A549 treated with RU486 at 1 μM for 4 hours (cell line): Measurements from ENCODE around the gene DCAF15. TPM values are rescaled to one million over a fixed set of nuclear protein-coding genes. Genes with fewer than 3 reads are reported as not detected.

ENCODE experiments used
- total RNA-seq: library from RNA; stranded (reverse); fragments of 200-300 nt; extraction: Qiagen RNA extraction; gene quantifications from 5 replicates; pipeline ENCODE4 v1.2.3, GENCODE V29; 2022; ENCODE audit warnings: low read depth

DCAF15 gene, protein sequence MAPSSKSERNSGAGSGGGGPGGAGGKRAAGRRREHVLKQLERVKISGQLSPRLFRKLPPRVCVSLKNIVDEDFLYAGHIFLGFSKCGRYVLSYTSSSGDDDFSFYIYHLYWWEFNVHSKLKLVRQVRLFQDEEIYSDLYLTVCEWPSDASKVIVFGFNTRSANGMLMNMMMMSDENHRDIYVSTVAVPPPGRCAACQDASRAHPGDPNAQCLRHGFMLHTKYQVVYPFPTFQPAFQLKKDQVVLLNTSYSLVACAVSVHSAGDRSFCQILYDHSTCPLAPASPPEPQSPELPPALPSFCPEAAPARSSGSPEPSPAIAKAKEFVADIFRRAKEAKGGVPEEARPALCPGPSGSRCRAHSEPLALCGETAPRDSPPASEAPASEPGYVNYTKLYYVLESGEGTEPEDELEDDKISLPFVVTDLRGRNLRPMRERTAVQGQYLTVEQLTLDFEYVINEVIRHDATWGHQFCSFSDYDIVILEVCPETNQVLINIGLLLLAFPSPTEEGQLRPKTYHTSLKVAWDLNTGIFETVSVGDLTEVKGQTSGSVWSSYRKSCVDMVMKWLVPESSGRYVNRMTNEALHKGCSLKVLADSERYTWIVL
- 13.5 to 21.8 TPM (median 19.8 TPM) in 5 replicates for total RNA-seq

DNA sequence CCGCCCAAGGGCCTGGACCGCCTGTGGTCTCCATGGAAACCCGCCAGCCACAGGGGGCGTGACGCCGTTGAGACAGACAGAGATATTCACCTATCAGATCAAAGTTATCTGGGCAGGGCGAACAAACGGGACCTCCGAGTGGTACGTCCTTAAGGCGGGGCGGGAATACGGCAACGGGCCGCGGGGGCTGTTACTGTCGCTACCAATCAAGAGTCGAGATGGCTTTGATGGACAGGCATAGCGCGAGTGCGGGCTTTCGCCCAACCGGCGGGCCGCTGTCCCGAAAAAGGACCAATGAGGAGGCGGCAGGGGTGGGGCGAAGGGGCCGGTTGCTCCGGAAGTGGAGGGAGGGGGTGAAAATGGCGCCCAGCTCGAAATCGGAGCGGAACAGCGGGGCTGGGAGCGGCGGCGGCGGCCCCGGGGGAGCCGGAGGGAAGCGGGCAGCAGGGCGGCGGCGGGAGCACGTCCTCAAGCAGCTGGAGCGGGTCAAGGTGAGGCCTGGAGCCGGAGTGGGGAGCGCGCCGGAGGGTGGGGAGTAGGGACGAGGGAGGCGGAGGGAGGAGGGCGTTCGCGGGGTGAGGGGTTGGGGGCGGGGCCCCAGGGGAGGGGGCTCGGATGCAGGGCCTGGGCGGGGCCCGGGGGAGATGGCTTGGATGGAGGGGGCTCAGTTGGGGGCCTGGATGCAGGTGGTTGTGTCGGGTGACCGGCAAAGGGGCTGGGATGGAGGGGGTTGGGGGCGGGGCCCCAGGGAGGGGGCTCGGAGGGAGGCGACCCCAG, at the start of gene DCAF15:
Gene DCAF15 (plus strand): TSS at position 356 of the 777 bp plus-strand sequence. CDS start 4 bp downstream, at position 360.

DNA sequence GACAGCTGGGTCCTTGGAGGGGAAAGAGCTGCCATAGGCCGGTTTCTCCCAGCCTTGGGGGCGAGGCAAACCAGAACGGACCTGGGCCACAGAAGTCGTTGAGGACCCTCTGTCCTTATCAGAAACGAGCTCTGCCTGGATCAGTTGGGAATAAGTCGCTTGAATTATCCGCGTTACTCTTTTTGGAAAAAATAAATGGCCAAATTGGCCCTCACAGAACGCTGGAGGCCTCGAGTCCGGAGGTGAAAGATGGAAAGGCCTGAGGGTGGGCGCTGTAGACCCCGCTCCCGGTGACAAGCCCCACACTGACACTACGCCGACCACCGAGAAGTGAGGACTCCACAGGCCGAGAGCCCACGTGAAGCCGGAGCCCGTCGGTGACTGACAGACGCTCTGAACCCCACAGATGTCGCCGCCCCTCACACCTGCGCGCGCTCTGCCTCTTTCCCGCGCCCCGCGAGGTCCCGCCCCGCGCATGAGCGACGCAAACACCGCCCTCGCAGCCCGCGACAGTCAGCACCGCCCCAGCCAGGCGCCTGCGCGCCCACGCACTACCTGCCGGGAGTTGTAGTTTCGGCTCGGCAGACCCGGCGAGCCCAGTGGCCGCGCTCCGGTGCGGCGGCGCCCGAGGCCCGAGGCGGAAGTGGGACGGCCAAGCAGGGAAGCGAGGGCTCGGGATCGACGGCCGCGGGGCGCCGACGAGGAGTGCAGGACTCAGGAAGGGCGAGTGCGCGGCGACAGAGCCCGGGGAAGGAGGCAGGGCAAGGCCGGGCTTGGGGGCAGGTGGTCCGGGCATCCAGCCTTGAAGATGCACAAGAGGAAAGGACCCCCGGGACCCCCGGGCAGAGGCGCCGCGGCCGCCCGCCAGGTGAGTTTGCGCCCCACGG, 46.4 kb upstream of the DCAF15 start, which contains the start of the genes BRME1 and CC2D1A:
Gene BRME1 (minus strand): TSS at position 484 of the 887 bp plus-strand sequence. CDS start 1,225 bp downstream, outside the sequence.
Gene CC2D1A (plus strand): TSS at position 568 of the 887 bp plus-strand sequence. CDS start 241 bp downstream, at position 809.

DNA sequence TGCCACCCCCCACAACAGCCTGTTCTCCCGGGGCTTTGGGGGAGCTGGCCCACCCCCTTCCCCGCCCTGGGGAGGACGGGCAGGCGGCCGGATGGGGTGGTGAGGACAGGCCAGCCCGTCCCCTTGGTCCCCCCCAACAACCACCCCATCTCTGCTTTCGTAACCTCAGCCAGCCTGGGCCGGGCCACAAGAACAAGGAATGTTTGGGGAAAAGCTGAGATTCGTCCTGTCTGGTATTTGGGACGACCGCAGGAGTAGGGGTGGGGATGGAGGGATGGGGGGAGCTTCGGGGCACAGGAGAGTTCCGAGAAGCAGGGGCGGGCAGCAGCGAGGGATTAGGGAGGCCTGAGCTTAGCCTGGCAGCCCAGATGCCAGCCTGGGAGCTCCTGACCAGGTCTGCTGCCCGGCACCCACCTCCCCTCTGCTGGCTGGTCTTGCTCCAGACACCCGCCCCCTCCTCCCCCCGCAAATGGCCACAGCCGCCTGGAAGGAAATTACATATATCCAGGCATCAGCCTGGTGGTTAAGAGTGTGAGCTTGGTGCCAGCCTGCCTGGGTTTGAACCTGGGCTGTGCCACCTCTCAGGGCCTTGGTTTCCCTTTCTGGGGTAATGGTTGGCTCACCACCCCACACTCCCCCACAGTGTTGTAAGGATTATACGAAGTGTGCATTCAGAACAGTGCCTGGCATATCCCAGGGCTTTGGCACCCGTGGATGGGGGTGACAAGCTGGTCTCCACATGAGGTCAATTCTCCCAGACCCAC, 13.8 kb upstream of the DCAF15 start, which contains the start of gene PODNL1:
Gene PODNL1 (minus strand): TSS at position 117 of the 764 bp plus-strand sequence. CDS start 236 bp downstream, outside the sequence.

DNA sequence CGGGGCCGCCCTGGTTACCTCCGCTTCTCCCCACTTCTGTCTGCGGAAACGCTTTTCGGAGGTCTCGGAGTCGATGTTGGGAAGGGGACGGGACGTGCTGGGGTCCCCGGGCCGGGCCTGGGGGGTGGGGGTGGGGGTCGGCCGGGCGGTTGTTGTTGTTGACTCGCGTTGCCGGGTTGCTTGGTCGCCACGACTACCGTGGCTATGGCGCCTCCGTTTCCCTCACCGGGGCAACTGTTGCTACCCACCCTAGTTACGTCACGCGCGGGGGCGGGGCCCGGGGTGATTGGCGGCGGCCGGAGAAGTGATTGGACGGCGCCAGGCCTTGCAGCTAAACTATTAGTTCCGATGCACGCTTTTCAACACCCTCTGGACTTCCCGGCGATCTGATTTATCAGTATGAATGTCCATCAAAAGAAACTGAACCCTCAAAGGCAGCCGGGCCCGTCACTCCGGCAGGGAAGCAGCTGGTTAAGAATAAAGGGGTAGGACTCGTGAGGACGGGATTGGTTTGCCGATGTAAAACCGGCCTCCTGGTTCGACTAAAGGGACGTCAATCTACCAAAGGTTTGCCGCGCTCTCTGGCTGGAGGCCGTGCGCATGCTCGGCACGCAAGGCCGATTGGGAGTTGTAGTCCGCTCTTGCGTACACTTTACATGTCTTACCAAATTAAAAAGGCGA, 53.9 kb downstream of the DCAF15 start, which contains the start of gene RFX1:
Gene RFX1 (minus strand): TSS at position 236 of the 681 bp plus-strand sequence. CDS start 12,477 bp downstream, outside the sequence.

Other genes with a start within 250 kb of the DCAF15 start
- gene MRI1, start 188.0 kb upstream of the DCAF15 start, total RNA-seq: 8.9 to 14.3 TPM (median 14.2 TPM) in 5 replicates
- 139 to 249 TPM (median 208 TPM) in 5 replicates for gene C19orf53, start 178.1 kb upstream of the DCAF15 start, total RNA-seq
- 5.3 to 8.7 TPM (median 8.0 TPM) in 5 replicates for gene ZSWIM4, start 157.1 kb upstream of the DCAF15 start, total RNA-seq
- gene NANOS3, start 75.4 kb upstream of the DCAF15 start, total RNA-seq: 1.3 to 4.2 TPM (median 2.6 TPM) in 5 replicates
- gene BRME1, start 46.4 kb upstream of the DCAF15 start, total RNA-seq: 0.16 to 0.62 TPM (median 0.39 TPM) in 5 replicates
- gene CC2D1A, start 46.3 kb upstream of the DCAF15 start, total RNA-seq: 7.6 to 10.6 TPM (median 9.4 TPM) in 5 replicates
- 0.49 to 1.2 TPM (median 0.80 TPM) in 5 replicates for gene PODNL1, start 14.1 kb upstream of the DCAF15 start, total RNA-seq
- gene RFX1, start 53.8 kb downstream of the DCAF15 start, total RNA-seq: 3.1 to 6.5 TPM (median 5.4 TPM) in 5 replicates
- not detected in 5 replicates for gene RLN3, start 75.6 kb downstream of the DCAF15 start, total RNA-seq
- gene IL27RA, start 79.3 kb downstream of the DCAF15 start, total RNA-seq: 9.2 to 10.6 TPM (median 9.8 TPM) in 5 replicates
- gene PALM3, start 109.6 kb downstream of the DCAF15 start, total RNA-seq: 1.3 to 2.6 TPM (median 1.9 TPM) in 5 replicates
- 2.2 to 4.8 TPM (median 4.3 TPM) in 5 replicates for gene MISP3, start 120.3 kb downstream of the DCAF15 start, total RNA-seq
- not detected in 5 replicates for gene C19orf67, start 133.3 kb downstream of the DCAF15 start, total RNA-seq
- gene SAMD1, start 138.2 kb downstream of the DCAF15 start, total RNA-seq: 30.5 to 45.6 TPM (median 39.2 TPM) in 5 replicates
- gene PRKACA, start 165.3 kb downstream of the DCAF15 start, total RNA-seq: 31.1 to 34.9 TPM (median 33.2 TPM) in 5 replicates
- 29.7 to 37.1 TPM (median 33.0 TPM) in 5 replicates for gene ASF1B, start 184.1 kb downstream of the DCAF15 start, total RNA-seq